GM12873 (cell line): ENCODE results near the gene CIZ1.

ENCODE experiments used
- CTCF ChIP-seq: IDR thresholded peaks from 2 replicates; pipeline ENCODE4 v1.5.1; 2012; ENCODE audit warnings: low read depth, mild to moderate bottlenecking, moderate library complexity, low read length, control low read depth; ENCODE audit not compliant: insufficient read depth; ENCODE audit errors: missing control alignments

Gene CIZ1

GRCh38 chr9:128163027-128163515 is 28.3 kb downstream of the CIZ1 start:
- no peak for TF ChIP-seq CTCF

GRCh38 chr9:128162215-128163026 is 29.0 kb downstream of the CIZ1 start:
- TF ChIP-seq CTCF = no peak

DNA sequence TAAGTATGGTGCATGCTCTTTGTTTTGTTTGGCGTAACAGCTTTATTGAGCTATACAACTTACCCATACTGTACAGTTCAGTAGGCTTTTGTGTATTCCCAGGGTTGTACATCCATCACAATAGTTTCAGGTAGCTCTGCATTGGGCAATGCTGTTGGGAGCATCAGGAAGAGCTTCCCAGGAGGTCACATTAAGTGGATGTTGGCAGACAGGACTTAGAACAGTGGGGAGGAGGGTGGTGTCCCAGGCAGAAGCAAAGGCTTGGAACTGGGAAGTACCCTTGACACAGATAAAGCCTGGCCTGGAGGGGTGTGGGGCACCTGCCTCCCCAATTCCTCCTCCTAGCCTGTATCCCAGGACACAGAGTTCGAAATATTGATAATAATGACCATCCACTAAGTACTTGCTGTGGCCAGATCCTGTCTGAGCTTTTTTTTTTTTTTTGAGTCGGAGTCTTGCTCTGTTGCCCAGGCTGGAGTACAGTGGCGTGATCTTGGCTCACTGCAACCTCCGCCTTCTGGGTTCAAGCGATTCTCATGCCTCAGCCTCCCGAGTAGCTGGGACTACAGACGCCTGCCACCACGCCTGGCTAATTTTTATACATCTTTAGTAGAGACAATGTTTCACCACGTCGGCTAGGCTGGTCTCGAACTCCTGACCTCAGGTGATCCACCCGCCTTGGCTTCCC is 30.0 kb downstream of the CIZ1 start:
- TF ChIP-seq CTCF = no peak

DNA sequence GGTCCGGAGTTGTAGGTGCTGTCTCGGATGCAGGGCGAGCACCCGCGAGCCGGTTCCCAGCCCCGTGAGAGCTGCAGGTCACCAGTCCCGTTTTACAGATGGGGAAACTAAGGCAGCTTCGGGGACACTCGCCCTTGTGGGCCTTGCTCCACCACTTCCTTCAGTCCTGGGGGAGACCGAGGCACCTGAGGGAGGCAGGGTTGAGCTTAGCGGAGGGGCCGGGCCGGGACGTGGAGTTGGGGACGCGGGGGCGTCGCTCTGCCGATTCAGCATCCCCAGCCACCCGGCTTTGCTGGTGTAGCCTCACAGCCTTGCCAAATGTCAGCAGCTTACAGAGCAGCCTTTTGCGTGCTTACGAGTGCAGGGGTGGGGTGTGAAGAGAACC is 30.8 kb downstream of the CIZ1 start:
- TF ChIP-seq CTCF = no peak

DNA sequence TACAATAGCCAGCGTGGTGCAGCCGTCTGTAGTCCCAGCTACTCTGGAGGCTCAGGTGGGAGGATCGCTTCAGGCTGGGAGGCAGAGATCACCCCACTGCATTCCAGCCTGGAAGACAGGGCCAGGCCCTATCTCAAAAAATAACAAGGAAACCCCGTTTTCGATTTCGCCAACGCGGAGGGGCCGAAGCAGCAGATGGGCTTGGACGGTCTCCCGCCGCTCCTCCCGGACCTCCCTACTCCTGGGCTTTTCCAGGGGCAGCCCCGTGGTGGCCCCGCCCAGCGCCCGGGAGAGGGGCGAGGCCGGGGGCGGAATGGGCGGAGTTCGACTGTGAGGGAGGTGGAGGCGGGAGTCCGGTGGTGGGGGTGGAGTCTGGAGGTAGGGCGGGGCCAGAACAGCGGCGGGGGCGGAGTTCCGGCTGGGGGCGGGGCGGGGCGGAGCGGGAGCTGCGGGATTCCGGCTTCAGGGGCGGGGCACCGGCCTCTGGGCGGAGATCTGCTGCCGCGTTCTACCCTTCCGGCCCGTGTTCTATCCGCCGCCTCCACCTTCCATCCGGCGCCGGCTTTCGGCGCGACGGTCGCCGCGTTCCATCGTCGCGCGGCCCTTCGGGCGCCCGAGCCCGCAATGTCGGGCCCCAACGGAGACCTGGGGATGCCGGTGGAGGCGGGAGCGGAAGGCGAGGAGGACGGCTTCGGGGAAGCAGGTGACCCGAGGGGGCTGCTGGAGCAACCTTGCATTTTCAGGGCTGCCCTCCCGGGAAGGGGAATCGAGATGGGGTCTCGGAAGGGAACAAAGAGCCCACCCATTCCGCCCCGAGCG is 31.4 kb downstream of the CIZ1 start, which contains the start of gene BBLN:
Gene BBLN, plus strand, starts transcription at position 482 of the 819 bp plus-strand sequence. Its CDS starts 143 bp downstream, at position 625.
- no peak for TF ChIP-seq CTCF

GRCh38 chr9:128159522-128159783 is 31.9 kb downstream of the CIZ1 start:
- TF ChIP-seq CTCF = no peak
